Vagina (tissue), 2 donors: Measurements from ENCODE around the gene PPP4C. TPM values are rescaled to one million over a fixed set of nuclear protein-coding genes. Genes with fewer than 3 reads are reported as not detected.

ENCODE experiments used
- DNase-seq, 2 donors: peaks; one replicate each; pipeline ENCODE4 v3.0.0-alpha.2; 2017; ENCODE audit errors: extremely low spot score in 2 of 2
- H3K27ac ChIP-seq: fragments of 200-600 bp; sonication (generic); one replicate; pipeline ENCODE4 v1.5.1; 2019
- H3K27me3 ChIP-seq: fragments of 200-600 bp; sonication (generic); one replicate; pipeline ENCODE4 v1.5.1; 2019
- H3K36me3 ChIP-seq, 2 donors: fragments of 200-600 bp; sonication (generic); one replicate each; pipeline ENCODE4 v1.5.1; 2017 to 2019
- H3K4me1 ChIP-seq: fragments of 200-600 bp; sonication (generic); one replicate; pipeline ENCODE4 v1.5.1; 2019
- H3K4me3 ChIP-seq, 2 donors: fragments of 200-600 bp; sonication (generic); 1 replicate in 1 of 2; 2 replicates in 1 of 2; pipeline ENCODE4 v1.5.1; 2016 to 2019
- H3K9me3 ChIP-seq: fragments of 200-600 bp; sonication (generic); one replicate; pipeline ENCODE4 v1.5.1; 2019
- CTCF ChIP-seq, 3 experiments: fragments of 450-650 bp in 2 of 3; fragments of 200-600 bp in 1 of 3; sonication (generic) in 1 of 3; IDR thresholded peaks; one replicate each; pipeline ENCODE4 v1.5.1; 2017 to 2019; ENCODE audit warnings: antibody characterized with exemption in 3 of 3, mild to moderate bottlenecking in 2 of 3, moderate library complexity in 2 of 3
- POLR2A ChIP-seq, 2 donors: fragments of 450-650 bp; IDR thresholded peaks; one replicate each; pipeline ENCODE4 v1.6.1; 2017; ENCODE audit warnings: antibody characterized with exemption in 2 of 2, mild to moderate bottlenecking in 2 of 2, moderate library complexity in 2 of 2
- POLR2AphosphoS5 ChIP-seq, 2 donors: sonication (generic); formaldehyde crosslinking; IDR thresholded peaks; one replicate each; pipeline ENCODE4 v1.9.0; 2017; ENCODE audit warnings: antibody characterized with exemption in 2 of 2, mild to moderate bottlenecking in 2 of 2, low read depth in 1 of 2; ENCODE audit not compliant: insufficient read depth in 1 of 2
- intact Hi-C: fragments of 100-400 bp; cut with DNase I; formaldehyde crosslinking; loops from one replicate; pipeline ENCODE4 v1.15.1; 2023
- total RNA-seq: library from RNA; depleted of rRNA; stranded (reverse); fragments of >200 nt; gene quantifications from one replicate; pipeline ENCODE4 v1.2.3, GENCODE V29; 2016

Gene PPP4C
- total RNA-seq, 1 donor from 2014 or later, result 60.4 TPM

- peaks cover 0 to 27% of the 10 kb centered on the region in 2 donors for H3K36me3 ChIP-seq
- DNase-seq, result no peak
- peak overlapping the region; percentile 99 for H3K27ac ChIP-seq
- TF ChIP-seq POLR2A (IDR thresholded peaks at IDR 0.05) (no peak), POLR2AphosphoS5 (IDR thresholded peaks at IDR 0.05; ENCODE audit: insufficient read depth in 1 of 2, low read depth in 1 of 2) (no peak), CTCF (IDR thresholded peaks at IDR 0.05) (no peak)
- peaks cover 59% of the 10 kb centered on the region for H3K4me1 ChIP-seq
- H3K9me3 ChIP-seq, result no peaks in the 10 kb centered on the region
- no peaks in the 10 kb centered on the region for H3K27me3 ChIP-seq
- peak overlapping the region; percentile 90 to 100 for H3K4me3 ChIP-seq
- intact Hi-C loops, result loop anchor here (5.0 to 10.0 kb wide), 2 partner anchors 252 to 340 kb away; partner anchors contain the start of genes PRRT2 and ZNF771
Observed at GRCh38 chr16:30064729-30065101, 11.1 kb upstream of the PPP4C start.

GRCh38 chr16:30065102-30065942, 10.5 kb upstream of the PPP4C start, which contains the start of gene ALDOA:
ALDOA (plus strand) TSS chr16:30065760; CDS start chr16:30066898, 1,138 bp downstream.
- intact Hi-C loops, result loop anchor here (5.0 to 10.0 kb wide), 2 partner anchors 253 to 339 kb away; partner anchors contain the start of genes PRRT2 and ZNF771
- Histone ChIP-seq H3K36me3 (peaks cover 0 to 33% of the 10 kb centered on the region in 2 donors), H3K27ac (peak within 1 kb of the TSS; percentile 99), H3K4me1 (peaks cover 65% of the 10 kb centered on the region), H3K27me3 (no peaks in the 10 kb centered on the region), H3K4me3 (peak within 1 kb of the TSS; percentile 90 to 100), H3K9me3 (no peaks in the 10 kb centered on the region)
- peak in 1 of 2 donors; percentile 98 for DNase-seq
- TF ChIP-seq CTCF (IDR thresholded peaks at IDR 0.05), result peak in 1 of 3 experiments; percentile 5
- TF ChIP-seq POLR2AphosphoS5 (IDR thresholded peaks at IDR 0.05; ENCODE audit: insufficient read depth in 1 of 2, low read depth in 1 of 2), result peak; percentile 93 to 99
- TF ChIP-seq POLR2A (IDR thresholded peaks at IDR 0.05), result peak; percentile 30 to 97

GRCh38 chr16:30065943-30066760, 9.6 kb upstream of the PPP4C start:
- Histone ChIP-seq H3K27ac (peak overlapping the region; percentile 99), H3K4me3 (peak overlapping the region; percentile 80 to 100), H3K4me1 (peaks cover 62% of the 10 kb centered on the region), H3K27me3 (no peaks in the 10 kb centered on the region), H3K9me3 (no peaks in the 10 kb centered on the region), H3K36me3 (peaks cover 0 to 41% of the 10 kb centered on the region in 2 donors)
- intact Hi-C loops, result loop anchor here (5.0 to 10.0 kb wide), 2 partner anchors 254 to 339 kb away; partner anchors contain the start of genes PRRT2 and ZNF771
- TF ChIP-seq CTCF (IDR thresholded peaks at IDR 0.05) (no peak), POLR2AphosphoS5 (IDR thresholded peaks at IDR 0.05; ENCODE audit: insufficient read depth in 1 of 2, low read depth in 1 of 2) (peak in 1 of 2 donors; percentile 11)
- DNase-seq, result no peak

GRCh38 chr16:30066761-30067583, 8.8 kb upstream of the PPP4C start:
- no peak for DNase-seq
- H3K4me3 ChIP-seq, result peak overlapping the region; percentile 80 to 100
- peaks cover 0 to 49% of the 10 kb centered on the region in 2 donors for H3K36me3 ChIP-seq
- TF ChIP-seq POLR2A (IDR thresholded peaks at IDR 0.05) (no peak), POLR2AphosphoS5 (IDR thresholded peaks at IDR 0.05; ENCODE audit: insufficient read depth in 1 of 2, low read depth in 1 of 2) (peak in 1 of 2 donors; percentile 28)
- no peaks in the 10 kb centered on the region for H3K27me3 ChIP-seq
- intact Hi-C loops, result loop anchor here (5.0 to 10.0 kb wide), 2 partner anchors 255 to 338 kb away; partner anchors contain the start of genes PRRT2 and ZNF771
- H3K27ac ChIP-seq, result peak overlapping the region; percentile 99
- no peaks in the 10 kb centered on the region for H3K9me3 ChIP-seq
- peaks cover 62% of the 10 kb centered on the region for H3K4me1 ChIP-seq
